Heart left ventricle (tissue), 13 donors: ENCODE measurements around the gene CNTLN.

Source experiments
- CTCF ChIP-seq, 12 donors: fragments of 200-600 bp; sonication (generic) in 4 of 12; IDR thresholded peaks; one replicate each; pipeline versions ENCODE4 v1.5.0 to v1.8.0; 2018 to 2022; ENCODE audit warnings: antibody characterized with exemption in 12 of 12, mild to moderate bottlenecking in 5 of 12
- POLR2A ChIP-seq, 2 donors: fragments of 450-650 bp; IDR thresholded peaks; one replicate each; pipeline ENCODE4 v1.6.1; 2017; ENCODE audit warnings: antibody characterized with exemption in 2 of 2, mild to moderate bottlenecking in 2 of 2, moderate library complexity in 2 of 2
- donor health status: ischemic (EF 13 %, LVEDD 7.1; RV severe dilation, severe dysfunction).
- donor health status: DM: no; HTN: yes; CAD: no.
- donor health status: DM: no; HTN: no; CAD: no.
- donor health status: ischemic (EF 25% LVEDD 6.9; RV normal size, moderate dysfunction).
- donor health status: ischemic (EF 25% LVEDD 5.7; RV mildly dilated, moderate dysfunction).
- donor health status: ischemic (EF 35%, LVEDD 5.7; RV mildly dilated, moderate dysfunction).
- donor health status: nonischemic (EF 11% LVEDD 7.7; RV severe dilation, severe dysfunction).
- donor health status: DM: yes; HTN: yes; CAD: no.
- donor health status: PGD.
- donor health status: ischemic (EF 29% LVEDD 5.4; RV normal size, mild dysfunction).
- donor health status: nonischemic (EF 23%, LVEDD 6.1; RV moderate dilation, normal function).

GRCh38 chr9:17222932-17223331 is 88.1 kb downstream of the CNTLN start:
- TF ChIP-seq CTCF (IDR thresholded peaks at IDR 0.05) = no peak
- TF ChIP-seq POLR2A (IDR thresholded peaks at IDR 0.05) = no peak
